Panc1 (cell line): ENCODE measurements around the gene USP6NL.

Experiments used
- POLR2AphosphoS5 ChIP-seq: IDR thresholded peaks from 2 replicates; pipeline ENCODE4 v1.6.1; 2012; ENCODE audit warnings: mild to moderate bottlenecking, low read depth, low read length, moderate library complexity
- SIN3A ChIP-seq: IDR thresholded peaks from 2 replicates; pipeline ENCODE4 v1.6.1; 2012; ENCODE audit warnings: low read depth, mild to moderate bottlenecking, low read length, moderate library complexity, borderline replicate concordance; ENCODE audit not compliant: insufficient read depth
- TF ChIP-seq, protein P1 (sequence below): fragments of 450-650 bp; IDR thresholded peaks from 2 replicates; pipeline ENCODE4 v1.5.1; 2017; ENCODE audit warnings: mild to moderate bottlenecking

DNA sequence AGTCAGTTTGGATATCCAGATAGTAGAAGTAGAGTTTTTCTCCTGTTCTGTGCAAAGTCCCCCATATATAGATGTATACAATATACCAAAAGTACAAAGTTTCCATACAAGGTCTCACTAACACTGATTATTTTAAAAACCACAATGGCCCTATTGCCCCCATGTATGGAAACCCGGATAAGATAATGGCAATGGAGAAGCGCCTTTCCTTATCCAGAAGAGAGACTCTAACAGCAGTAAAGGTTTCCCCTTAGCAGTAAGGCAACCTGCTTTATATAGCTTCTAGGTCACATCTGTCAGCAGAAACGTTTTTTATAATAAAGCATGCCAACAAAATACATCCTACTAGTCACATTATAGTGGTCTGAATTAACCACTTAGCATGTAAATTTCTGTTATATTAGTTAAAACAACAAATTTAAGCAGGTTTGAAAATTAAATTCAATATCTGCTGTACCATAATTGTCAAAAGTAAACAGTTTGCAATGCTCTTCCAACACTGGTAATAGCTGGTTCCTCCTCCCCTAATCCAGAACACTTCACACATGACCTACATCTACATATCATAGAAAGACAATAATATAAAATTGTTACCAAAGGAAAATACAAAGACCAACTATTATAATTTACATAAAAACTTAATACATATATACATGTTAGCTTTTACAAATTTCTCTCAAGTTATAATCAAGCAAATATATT is 22.4 kb downstream of the USP6NL start:
- TF ChIP-seq, protein P1, sequence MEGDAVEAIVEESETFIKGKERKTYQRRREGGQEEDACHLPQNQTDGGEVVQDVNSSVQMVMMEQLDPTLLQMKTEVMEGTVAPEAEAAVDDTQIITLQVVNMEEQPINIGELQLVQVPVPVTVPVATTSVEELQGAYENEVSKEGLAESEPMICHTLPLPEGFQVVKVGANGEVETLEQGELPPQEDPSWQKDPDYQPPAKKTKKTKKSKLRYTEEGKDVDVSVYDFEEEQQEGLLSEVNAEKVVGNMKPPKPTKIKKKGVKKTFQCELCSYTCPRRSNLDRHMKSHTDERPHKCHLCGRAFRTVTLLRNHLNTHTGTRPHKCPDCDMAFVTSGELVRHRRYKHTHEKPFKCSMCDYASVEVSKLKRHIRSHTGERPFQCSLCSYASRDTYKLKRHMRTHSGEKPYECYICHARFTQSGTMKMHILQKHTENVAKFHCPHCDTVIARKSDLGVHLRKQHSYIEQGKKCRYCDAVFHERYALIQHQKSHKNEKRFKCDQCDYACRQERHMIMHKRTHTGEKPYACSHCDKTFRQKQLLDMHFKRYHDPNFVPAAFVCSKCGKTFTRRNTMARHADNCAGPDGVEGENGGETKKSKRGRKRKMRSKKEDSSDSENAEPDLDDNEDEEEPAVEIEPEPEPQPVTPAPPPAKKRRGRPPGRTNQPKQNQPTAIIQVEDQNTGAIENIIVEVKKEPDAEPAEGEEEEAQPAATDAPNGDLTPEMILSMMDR, result no peak
- TF ChIP-seq SIN3A (no peak), POLR2AphosphoS5 (no peak)
